Stimulated activated CD4-positive, alpha-beta T cell treated with anti-CD3 and anti-CD28 coated beads, Interleukin-12 subunit alpha, Interleukin-12 subunit beta, amount 100 ng/mL, for 24 hours (primary cell): ENCODE data around the gene DBN1.
A peak's percentile ranks its signal among the peaks of the same experiment; 100 is the strongest.

Source experiments
- DNase-seq, 2 experiments: peaks; one replicate each; pipeline ENCODE4 v3.0.0-alpha.2; 2020; ENCODE audit warnings: low read depth in 2 of 2

Gene DBN1

DNA sequence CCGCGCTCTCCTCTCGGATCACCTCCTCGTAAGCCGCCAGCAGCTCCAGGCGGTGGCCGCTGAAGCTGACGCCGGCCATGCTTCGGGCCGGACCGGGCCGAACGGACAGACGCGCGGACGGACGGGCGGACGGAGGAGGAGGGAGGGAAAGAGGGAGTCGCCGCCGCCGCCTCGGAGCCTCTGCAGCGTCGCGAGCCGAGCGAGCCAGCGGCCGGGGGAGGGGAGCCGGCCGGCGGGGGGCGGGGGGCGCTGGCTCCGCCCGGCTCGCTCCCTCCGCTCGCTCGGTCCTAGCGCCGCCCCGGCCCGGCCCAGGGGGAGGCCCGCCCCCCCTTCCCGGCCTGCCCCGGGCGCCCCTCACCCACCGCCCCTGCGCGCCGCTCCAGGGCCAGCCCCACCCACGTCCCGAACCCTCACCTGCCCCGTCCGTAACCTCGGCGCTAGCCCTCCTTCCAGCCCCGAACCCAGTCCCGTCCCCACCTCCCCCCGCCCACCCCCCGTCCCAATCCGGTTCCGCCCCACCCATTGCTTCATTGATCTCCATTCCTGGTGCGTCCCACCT is at the start of gene DBN1:
Gene DBN1, minus strand, starts transcription at position 192 of the 559 bp plus-strand sequence. Its CDS starts 113 bp downstream, at position 79.
- DNase-seq, result no peak

DNA sequence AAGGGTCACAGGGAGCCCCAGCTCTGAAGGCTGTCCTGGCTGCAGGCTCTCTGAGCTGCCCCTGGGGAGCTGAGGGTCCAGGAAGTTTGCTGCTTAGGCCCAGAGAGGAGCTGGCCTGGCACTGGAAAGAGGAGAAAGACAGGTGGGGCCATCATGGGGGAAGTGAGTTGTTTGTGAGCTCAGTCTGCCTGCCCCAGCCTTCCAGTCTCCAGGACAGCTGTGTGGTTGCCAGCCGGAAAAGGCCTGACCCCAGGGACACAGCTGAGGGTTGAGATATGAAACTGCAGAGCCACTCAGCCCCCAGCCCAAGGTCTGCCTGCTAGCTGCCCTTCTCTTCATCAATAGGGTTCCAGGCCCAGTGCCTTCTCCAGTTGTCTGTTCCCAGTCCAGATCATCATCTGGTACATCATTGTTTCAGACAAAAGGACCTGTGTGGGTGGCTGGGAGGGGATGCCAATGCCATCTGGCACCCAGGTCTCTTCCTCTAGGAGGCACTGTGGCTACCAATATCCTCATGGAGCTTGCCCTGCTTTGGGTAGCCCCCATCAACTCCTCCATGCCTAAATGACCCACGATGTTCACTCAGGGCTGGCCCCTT is 47.6 kb upstream of the DBN1 start:
- DNase-seq, result no peak

DNA sequence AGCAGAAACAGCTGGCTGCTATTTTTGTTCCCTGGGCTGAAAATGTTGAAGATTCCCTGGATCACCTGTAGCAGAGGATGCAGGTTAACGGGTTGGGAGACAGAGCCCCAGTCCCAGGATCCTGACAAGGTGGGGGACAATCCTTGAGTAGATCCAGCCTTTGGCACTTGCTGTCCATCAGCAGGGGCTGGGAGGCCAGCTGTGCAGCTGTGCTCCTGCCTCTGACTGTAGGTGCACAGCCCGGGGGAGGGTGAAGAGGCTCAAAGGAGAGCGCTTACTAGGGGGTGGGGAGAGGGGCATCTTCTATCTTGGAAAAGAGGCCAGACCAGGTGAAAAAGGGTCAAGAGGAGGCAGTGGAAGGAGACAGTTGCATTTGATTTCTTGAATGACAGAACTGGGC is 46.8 kb upstream of the DBN1 start:
- DNase-seq, result no peak

DNA sequence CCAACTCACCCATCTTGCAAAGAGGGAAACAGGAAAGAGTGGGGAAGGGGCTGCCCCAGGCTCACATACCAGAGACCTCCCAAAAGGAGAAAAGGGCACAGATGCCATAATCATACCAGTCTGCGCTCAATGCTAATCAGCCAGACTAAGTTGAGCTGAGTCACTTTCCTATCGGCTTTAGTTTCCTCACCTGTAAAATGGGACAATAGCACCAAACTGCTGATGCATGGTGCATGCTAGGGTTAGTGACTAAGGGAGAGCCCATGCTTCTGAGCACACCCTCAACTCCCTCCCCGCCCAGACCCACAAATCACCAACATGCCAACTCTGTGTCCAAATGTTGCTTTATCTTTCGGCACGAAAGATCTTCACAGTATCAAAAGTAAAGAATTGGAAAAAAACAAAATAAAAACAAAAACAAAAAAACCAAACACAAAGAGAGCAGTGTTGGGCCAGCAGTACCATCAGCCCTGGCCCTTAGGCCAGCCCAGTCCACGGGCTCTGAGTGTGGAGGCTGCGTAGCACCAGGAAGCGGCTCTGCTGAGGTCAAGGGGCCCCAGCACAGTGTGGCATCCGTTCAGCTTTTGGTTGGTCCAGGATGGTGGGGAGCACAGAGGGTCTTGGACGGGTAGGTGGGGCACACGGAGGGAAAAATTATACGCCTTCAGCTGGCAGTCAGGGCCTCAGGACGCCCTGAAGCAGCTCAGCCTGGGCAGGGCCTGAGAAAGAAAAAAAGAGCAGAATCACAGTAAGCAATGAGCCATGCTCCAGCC is 46.2 kb upstream of the DBN1 start:
- no peak for DNase-seq

DNA sequence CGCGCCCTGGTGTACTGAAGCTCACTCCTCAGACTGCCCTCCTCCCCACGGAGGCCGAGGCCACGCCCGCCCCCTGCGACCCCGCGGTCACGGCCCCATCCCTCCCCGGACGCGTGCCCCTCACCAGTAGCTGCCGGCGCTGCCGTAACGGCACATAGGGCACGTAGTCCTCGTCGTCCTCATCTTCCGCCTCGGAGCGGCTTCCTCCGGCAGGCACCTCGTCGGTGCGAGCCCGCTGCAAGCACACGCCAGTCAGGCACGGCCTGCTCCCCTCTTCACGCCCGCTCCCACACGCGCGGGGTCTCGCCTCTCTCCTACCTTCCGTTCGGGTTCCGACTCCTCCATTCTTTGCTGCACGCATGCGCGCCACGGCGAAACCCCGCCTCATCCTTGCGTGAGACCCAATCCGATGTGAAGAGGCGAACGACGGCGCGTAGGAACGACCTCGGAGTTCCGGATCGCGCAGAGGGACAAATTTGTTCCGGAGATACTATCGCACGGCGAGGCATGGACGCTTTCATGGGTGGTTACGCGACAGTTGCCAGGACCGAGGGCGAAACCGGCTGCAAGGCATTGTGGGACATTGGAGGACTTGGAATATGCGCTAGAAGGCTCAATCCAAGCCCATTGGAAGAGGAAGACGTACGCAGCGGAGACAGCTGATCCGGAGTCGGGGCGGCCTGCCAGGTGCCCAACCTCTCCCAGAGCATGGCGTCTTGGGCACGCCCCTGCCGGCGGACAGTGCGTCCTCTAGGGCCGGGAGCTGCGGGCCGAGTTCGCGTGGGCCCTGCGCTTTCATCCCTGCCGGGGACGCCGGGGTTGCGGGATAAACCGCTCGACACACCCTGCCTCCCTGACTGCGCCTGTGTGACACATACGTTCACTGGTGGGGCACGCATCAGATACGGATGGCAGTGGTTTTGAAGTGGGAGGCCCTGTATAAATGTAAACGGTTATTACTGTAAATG is 43.5 kb upstream of the DBN1 start, which contains the start of gene DDX41:
Gene DDX41, minus strand, starts transcription at position 361 of the 968 bp plus-strand sequence. Its CDS starts 16 bp downstream, at position 345.
- peak; percentile 89 to 94 for DNase-seq

DNA sequence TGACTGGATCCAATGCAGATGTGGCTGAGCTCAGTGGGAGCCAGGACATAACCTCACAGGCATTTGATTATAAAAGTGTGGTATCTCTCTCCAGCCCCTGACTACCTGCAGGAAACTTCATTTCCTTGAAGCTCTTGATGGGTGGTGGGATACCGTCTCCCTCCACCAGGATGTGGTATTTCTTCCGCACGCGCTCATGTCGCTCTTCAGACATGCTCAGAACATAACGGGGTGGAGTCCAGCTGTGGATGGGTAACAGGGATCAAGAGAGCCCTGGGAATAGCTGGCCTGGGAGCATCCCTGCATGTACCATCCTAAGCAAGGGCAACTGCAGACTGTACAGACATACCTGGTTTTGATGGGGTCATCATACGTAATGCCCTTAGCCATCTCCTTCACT is 42.1 kb upstream of the DBN1 start:
- DNase-seq, result no peak

DNA sequence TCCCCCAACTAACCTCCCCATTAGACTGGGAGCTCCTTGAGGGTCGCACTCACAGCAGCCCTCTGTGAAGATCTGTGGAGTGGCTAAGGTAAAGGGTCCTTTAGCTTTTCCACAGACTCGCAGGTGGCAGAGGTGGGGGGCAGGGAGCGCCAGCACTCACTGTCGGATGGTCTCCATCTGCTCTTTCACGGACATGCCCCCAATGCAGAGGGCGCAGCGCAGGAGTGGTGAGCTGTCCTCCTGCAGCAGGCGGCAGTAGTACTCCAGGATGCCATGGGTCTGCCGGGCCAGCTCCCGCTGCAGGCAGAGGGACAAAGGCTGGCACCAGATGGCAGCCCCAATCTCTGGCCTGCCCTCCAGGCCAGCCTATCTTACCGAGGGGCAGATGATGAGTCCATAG is 41.1 kb upstream of the DBN1 start:
- DNase-seq, result no peak

DNA sequence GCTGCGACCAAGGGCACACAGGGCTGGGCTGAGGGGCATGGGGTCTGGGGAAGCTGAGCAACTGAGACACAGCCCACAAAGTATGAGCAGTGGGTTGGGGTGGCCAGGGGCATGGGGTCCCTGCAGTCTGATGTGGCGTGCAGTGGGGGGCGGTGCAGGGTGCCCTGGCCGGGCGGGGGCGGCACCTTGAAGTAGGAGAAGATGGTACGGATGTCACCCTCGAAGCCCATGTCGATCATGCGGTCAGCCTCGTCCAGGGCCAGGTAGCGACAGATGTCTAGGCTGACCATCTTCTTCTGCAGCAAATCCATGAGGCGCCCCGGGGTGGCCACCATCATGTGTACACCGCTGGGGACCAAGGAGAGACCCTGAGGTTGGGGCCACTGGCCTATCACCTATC is 40.1 kb upstream of the DBN1 start:
- no peak for DNase-seq

DNA sequence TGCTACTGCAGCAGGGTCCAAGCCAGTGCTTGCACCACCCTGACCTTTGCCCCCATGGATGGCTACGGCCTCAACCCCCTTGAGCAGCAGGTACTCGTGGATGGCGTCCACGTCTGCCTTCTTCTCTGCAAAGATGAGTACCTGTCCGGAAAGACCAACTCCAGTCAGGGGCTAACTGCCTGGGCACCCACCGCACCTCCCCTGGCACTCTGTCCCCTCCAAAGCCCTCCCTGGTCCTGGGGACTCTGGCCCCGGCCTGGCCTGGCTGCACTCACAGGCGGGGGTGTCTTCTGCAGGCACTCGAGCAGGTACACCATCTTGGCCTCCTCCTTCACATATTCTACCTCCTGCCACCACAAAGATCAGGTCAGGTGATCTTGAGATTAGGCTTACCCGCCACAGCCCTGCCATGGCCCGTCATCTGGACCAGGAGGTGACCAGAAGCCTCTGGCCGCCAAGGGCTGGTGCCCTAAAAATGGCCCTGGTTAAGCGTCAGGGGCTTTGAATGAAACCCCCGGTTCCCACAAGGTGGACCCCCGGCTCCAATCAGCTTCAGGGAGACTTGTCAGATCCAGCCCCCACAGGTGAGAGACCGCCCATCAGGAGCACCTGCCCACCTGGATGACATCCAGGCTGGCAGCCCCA is 39.4 kb upstream of the DBN1 start:
- no peak for DNase-seq

DNA sequence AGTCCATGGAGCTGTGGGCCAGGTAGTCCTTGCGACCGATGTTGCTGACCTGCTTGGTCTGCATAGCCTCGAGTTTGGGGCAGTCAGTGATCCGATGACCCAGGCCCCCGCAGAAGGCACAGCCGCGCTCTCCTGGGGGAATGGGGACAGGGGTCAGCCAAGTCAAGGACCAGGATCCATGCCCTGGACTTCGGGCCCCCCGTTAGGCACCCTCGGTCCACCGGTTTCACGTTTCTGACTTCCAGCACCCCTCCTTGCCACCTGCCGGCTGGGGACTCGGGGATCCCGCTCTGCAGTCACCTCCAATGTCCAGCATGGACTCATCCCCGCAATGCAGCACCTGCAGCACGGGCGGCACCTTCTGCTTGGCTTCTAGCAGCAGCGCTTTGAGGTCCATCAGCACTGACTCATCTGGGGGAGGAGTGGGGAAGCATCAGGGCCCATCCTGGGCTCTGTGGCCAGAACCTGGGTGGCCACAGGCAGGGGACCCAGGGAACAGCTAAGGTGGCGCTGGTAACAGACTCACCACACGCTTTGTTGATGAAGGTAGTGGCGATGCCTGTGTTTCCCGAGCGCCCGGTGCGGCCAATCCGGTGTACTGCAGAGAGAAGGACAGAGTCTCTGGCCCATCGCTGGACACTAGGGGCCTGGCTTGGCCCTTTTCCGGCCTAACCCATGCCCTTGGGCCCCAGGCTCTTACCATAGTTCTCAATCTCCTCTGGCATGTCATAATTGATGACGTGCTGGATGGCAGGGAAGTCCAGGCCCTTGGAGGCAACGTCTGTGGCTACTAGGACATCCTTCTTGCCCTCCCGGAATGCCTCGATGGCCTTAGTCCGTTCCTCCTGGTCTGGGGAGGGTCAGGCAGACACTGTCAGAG is 38.6 kb upstream of the DBN1 start:
- no peak for DNase-seq

DNA sequence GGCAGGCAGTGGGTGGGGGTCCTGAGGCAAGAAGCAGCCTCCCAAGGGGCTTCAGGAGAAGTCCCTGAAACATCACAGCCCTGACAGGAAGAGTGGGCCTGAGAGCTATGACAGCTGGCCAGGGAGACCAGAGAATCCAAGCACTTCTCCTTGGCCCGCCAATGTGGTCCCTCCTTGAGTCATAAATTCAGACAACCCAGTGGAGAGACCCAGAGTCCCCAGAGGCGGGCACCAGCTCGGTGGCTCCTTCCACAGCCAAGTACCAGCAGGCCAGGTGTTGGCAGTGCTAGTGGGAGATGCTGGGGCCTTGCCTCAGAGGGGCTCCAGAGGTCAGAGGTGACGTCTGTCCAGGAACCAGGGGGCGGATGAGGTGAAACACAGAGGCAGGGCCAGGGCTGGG is 37.7 kb upstream of the DBN1 start:
- no peak for DNase-seq

DNA sequence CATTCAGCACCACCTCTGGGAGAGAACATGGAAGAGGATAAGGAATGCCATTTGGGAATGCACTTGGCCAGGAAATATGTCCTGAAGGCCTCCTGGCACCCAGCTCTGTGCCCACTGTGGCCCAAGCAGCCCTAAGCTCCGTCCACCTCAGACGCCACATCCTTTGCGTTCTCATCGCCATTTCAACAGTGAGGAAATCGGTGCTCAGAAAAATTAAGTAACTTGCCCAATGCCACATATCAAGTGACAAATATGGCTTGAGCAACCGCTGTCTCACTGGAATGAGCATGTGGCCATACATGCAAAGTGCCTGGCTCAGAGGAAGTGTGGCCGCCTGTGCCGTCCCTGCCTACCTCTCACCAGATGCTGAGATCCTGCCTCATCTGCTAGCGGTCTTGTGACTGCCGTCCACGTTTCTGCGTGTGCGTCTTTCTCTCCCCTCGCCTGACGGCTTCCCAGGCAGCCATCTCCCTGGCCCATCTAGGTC is 37.2 kb upstream of the DBN1 start:
- DNase-seq, result no peak

DNA sequence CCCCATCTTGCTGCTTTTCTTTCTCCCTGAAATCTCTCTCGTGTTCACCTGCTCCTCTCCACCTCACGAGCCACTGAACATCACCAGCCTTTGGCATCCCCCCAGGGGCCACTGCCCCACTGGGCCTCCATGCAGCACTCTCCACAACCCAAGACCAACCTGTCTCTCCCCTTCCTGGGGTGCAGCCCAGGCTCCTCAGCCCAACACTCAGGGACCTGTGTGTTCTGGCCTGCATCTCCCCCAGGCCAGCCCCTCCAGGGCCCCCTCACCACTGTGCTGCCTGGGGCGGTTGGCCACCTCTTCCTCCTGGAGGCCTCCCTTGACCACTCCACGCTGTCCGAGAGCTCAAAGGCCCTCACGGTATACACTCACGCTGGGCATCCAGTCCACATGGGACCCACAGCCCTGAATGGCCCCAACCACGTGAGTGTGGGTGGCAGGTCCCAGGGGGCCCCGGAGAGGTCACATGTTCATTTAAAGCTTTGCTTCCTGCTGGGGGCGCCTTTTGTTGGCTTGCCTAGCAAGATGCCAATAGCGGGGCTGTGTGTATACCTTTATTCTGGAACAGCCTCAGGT is 36.6 kb upstream of the DBN1 start:
- DNase-seq, result no peak

DNA sequence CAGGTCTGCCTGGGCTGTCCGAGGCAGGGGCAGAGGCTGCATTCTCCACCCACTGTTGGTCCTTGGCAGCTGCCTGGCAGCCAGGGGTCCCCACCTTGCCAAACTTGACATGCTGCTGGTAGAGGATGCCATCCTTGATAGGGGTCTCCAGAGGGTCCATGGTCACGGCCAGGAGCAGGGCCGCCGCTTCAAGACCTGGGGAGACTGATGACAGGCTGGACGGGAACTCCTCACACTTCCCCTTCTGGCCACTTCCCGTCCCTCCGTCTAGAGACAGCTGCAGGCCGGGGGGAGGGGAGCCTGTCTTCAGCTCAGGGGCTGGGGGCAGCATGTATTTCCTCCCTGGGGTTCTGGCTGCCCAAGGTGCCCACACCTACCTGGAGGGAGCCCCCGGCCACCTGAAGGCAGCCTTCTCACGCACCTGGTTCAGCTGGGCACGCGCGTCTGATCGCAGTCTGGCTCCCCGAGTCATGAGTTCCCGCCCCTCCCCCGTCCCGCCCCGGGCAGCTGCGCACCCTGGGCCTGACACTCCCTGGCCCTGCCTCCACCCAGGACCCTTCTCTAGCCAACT is 36.0 kb upstream of the DBN1 start, which contains the start of gene DOK3:
Gene DOK3, minus strand, starts transcription at position 446 of the 571 bp plus-strand sequence. Its CDS starts 286 bp downstream, at position 160.
- DNase-seq, result no peak

DNA sequence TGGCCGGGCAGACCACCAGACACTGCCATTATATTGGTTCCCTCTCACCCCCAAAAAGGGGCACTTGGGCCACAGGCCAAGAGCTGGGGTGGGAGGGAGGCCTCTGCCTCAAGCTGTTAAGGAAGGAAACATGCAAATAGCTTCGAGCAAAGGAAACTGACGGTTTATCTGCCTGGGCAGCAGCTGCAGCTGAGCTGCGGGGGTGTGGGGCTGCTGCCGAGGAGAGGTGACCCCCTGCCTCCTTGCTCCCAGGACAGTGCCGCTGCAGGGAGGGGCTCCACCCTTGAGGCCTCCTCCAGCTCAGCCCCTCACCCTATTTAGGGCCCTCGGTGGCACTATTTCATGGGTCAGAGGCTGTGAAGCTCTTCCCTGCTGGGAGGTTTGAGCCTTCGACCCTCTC is 35.4 kb upstream of the DBN1 start:
- no peak for DNase-seq

DNA sequence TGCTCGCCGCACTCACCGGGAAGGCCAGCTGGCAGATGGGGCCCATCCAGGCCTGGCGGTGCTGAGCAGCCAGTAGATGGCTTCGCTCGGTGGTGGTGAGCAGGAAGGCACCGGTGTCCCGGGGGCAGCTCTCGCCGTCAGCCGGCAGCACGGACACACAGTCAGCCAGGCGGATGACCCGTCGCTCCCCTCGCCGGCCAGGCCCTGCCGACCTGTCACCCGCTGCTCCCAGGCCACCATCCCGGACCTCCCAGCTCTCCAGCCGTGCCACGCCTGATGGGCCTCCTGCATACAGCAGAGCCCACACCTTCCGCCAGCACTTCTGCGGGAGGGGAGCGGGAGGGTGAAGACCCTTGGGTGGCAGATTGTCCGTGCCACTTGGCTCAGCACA is 34.8 kb upstream of the DBN1 start:
- no peak for DNase-seq

DNA sequence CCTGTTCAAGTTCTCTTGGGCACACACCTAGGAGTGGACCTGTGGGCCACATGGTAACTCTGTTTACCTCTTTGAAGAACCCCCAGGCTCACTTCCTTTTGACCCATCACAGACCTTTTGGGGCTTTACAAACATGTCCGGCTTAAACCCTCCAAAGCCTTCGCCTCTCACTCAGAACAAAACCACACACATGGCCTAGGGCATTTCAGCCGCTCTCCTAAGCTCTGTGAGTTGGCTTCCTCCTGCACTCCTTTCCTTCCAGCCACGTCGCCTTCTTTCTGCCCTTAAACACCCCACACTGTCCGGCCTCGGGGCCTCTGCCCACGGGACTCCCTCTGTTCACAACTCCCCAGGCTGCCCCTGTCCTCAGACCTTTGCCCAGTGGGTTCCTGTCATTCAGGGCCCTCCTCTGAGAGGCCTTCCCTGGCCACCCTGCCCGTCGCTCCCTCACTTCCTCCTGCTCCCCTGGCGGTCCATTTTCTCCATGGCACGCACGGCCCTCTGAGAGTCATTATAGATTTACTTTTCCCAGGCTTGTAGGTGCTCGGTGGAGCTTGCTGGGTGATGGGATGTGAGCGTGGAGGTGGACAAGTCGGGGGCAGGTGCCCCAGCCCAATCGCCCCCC is 34.3 kb upstream of the DBN1 start:
- no peak for DNase-seq

DNA sequence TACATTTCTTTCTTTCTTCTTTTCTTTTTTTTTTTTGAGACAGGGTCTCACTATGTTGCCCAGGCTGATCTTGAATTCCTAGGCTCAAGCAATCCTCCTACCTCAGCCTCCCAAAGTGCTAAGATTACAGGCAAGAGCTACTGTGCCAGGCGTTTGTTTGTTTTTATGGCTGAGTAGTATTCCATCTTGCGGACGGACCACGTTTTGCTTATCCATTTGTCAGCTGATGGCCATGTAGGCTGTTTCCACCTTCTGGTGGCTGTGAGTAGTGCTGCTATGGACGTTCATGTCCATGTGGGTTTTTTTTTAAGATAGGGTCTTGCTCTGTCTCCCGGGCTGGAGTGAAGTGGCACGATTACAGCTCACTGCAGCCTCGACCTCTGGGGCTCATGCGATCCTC is 33.7 kb upstream of the DBN1 start:
- no peak for DNase-seq

DNA sequence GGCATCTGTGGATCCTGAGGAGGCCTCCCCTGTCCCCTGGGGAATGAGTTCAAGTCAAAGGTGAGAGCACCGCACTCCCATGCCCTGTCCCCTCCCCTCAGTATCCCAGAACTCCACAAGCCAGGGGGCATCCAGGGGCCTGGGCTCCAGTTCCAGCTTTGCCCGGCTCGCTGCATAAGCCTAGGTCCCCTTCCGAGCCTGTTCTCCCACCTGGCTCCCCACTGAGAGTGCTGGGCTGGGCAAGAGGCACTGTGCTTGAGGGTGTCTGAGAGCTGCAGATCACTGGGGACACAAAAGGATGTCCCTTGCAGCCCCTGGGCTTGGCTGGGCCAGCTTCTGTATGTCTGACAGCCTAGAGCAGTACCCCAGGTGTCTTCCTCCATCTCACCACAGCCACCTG is 31.6 kb upstream of the DBN1 start:
- DNase-seq, result no peak
